ENCODE results near the gene HECW1.
"Not testable (repeated sequence)": the region's sequence is repeated elsewhere in the genome, so short reads cannot be mapped to it uniquely, and the experiment has no call there.

HECW1 gene

DNA sequence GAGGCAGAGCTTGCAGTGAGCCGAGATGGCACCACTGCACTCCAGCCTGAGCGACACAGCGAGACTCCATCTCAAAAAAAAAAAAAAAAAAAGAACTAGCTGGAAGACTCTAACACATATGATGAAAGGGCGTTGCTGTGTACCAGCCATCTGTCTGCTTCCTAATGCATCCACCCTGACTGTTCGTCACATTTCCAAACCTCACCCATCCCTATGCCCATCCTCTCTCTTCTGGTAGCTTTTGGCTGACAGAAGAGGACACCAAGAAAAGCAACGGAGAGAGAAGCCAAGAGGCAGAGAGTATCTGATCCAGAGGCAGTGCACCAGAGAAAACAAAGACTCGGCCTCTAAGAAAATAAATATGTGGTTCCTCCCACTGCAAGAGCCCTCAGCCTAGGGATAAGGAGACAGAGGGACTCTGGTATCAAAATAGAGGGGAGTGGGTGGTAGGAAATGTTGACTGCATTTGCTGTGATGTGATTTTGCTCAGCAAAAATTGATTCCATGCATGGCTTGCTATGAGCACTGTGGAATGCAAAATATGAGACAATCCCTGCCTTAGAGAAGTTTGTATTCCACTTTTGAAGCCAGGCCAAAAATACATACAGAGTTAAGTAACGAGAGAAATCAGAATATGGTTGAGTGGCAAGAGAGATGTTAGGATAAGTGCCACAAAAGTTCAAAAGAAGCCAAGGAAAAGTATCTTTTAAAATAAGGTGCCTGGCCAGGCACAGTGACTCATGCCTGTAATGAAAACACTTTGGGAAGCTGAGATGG is 369.6 kb downstream of the HECW1 start:
- DNase-seq: no peak

DNA sequence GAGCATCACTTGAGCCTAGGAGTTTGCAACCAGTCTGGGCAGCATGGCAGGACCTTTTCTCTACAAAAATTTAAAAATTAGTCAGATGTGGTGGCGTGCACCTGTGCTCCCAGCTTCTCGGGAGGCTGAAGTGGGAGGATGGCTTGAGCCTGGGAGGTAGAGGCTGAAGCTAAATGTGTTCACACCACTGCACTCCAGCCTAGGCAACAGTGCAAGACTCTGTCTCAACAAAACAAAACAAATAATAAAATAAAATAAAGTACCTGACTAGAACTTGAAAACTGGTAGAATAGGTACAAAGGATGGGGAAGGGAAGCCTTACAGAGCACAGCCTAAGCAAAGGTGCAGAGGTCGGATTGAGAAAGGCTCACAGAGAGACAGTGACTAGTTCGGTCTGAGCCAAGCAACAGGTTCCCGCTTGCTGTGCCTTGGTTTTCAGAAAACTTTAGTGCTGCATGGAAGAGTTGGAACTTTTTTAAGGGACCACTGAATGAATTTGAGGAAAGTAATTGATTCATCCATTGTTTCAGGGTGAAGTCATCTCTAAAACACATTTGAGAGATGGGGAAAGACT is 370.3 kb downstream of the HECW1 start:
- no peak for DNase-seq

DNA sequence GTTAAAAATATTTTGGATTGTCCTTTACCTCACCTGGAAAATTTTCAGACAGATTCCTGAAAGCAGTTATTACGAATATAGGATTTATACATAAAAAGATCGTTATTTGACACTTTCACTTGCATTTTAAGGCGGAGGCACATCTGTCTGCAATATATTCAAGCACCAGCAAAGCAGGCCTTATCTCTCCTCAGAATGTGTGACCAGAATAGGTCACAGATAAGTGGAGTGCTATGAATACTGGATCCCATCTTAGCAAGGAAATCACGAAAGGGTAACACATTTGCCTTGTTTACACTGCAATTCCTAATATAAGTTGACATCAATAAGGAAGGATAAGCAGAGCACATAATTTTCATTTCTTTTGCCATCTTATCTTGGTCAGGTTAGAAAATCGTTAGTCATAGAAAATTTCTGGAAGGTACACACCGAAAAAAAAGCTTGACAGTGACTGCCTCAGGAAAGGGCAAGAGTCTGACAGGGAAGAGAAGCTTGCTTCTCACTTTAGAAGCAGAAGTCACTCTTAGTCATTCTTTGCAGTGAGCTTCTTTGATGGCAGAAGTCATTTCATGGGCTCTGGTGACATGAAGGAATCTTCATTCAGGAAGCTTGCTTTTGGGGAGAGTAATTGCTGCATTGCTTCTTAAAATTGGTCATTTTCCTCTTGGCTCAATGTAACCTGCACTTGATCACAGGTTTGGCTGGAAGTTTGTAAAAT is 372.4 kb downstream of the HECW1 start:
- DNase-seq: no peak

DNA sequence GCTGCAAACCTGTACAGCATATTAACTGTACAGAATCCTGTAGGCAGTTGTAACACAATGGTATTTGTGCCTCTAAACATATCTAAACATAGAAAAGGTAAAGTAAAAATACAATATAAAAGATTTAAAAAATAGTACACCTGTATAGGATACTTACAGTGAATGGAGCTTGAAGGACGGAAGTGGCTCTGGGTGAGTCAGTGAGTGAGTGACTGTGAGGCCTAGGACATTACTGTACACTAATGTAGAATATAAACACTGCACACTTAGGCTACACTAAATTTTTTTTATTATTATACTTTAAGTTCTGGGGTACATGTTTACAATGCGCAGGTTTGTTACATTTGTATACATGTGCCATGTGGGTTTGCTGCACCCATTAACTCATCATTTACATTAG is 373.1 kb downstream of the HECW1 start:
- DNase-seq: no peak

DNA sequence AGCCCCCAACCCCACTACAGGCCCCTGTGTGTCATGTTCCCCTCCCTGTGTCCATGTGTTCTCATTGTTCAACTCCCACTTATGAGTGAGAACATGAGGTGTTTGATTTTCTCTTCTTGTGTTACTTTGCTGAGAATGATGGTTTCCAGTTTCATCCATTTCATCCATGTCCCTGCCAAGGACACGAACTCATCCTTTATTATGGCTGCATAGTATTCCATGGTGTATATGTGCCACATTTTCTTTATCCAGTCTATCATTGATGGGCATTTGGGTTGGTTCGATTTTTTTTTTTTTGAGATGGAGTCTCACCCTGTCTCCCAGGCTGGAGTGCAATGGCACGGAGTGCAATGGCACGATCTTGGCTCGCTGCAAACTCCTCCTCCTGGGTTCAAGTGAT is 373.6 kb downstream of the HECW1 start:
- DNase-seq: not testable (repeated sequence)

DNA sequence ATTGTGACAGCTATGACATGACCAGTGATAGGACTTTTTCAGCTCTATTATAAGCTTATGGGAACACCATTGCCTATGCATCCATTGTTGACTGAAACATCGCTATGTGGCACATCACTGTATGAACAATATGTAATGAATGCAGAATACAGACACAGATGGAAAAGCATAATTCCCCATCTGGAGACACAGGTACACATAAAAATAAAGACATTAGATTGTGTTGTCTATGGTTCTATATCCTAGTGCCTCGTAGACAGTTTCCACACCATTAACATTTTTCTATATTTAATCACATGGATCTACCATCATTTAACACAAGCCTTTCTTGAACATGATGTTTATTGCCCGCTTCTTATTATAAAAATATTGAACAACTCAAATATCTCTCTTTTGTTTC is 374.2 kb downstream of the HECW1 start:
- no peak for DNase-seq

DNA sequence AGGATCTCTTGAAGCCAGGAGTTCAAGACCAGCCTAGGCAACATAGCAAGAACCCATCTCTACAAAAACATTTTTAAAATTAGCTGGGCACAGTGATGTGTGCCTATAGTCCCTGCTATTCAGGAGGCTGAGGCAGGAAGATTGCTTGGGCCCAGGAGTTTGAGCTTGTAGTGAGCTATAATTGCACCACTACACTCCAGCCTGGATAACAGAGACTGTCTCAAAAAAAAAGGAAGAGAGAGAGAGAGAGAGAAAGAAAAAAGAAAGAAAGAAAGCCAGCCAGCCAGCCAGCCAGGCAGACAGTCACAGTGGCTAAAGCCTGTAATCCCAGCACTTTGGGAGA is 375.3 kb downstream of the HECW1 start:
- no peak for DNase-seq

DNA sequence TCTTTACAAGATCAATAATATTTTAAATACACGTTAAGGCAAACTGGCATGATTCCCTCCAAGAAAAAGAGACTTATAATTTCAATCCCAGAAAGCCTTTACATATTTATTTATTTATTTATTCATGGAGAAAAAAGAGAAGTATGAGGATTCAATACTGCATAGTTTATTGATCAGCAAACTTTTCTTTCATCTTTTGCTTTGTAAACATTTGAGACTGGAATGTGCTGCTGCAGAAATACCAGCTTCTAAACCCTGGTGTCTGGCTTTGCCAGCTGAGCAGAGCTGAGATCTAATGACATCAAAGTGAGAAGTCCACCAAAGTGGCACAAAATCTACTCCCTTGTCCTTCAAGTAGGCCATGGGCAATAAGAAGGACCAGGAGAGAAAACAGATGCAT is 376.8 kb downstream of the HECW1 start:
- no peak for DNase-seq

DNA sequence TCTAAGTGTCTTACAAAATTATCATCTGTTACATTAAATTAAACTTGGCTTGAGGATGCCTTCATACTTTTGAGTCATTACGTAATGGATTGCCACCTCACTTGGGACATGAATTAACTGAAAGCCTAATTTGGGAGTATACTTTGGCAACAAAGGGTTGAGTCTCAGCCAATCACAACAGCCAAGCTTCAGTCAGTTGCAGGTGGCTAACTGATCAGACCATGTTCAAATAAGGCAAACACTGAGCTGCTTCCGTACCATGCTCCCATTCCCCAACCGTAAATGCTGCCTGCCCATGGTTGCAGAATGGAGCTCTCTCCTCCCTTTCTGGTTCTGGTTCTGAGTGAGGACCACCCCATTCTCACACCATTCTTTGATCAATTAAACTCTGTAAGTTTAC is 377.6 kb downstream of the HECW1 start:
- DNase-seq: no peak

DNA sequence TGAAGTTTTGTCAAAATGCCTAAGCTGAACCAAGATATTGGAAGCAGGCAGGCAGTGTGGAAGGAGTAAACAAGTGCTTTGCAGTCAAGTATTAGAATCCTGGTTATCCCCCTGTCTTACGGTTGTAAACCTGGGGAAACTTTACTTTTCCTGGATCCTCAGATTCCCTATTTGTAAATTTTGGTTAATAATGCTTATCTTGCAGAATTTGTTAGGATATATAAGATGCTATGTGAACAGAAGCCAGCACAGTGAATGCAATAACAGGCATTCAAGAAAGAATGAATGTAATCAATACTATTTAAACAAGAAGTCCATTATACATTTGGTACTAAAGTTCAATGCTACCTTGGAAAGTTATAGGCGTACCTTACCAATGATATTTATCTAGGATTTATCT is 378.7 kb downstream of the HECW1 start:
- DNase-seq: no peak

DNA sequence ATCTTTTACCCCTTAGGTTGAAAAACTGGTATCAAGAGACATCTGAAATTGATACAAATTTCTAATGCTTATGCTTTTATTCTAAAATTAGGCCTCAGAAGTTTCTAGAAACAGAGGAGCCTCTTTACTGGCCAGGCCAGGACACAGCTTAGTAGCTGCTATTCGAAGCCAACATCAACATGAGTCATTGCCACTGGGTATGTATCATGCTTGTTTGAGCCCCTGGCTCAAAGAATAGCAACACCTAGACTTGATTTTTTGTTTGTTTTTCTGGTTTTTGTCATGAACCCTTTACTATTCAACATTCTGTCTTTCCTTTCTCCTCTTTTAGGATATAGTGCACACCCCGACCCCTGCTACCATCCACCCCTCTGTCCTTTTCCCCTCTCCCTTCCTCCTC is 379.5 kb downstream of the HECW1 start:
- DNase-seq: no peak

DNA sequence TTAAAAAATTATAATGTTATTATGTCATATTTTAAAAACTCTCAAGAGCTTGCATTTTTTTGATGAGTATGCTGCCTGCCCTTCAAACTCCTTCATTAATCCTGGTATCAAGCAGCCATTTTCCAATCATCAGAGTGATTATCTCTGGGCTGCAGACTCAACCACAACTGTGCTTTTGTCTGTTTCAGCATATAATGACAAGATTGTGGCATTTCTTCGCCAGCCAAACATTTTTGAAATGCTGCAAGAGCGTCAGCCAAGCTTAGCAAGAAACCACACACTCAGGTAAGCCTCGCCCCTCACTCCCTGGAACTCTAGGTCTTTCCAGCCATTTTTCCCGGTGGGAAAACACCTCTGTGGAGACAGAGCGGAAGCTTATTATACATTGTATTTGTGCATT is 380.4 kb downstream of the HECW1 start:
- DNase-seq: no peak

DNA sequence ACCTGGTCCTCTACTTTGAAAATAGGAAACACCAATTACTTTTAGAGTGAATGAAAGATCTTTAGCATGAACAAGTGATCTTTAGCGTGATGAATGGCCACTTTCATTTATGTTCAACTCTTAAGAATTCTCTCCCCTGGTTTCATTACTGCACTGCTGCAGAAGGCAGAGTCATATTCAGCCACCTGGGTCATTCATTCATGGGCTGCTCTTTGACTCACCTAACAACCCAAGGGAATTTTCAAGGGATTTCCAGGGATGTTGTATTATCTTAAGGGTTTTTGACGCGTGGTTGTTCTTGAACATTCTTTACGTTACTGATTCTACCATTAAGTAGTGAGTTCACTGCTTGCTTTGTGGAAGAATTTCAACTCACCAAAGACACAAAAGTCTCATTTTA is 383.1 kb downstream of the HECW1 start:
- DNase-seq: no peak

DNA sequence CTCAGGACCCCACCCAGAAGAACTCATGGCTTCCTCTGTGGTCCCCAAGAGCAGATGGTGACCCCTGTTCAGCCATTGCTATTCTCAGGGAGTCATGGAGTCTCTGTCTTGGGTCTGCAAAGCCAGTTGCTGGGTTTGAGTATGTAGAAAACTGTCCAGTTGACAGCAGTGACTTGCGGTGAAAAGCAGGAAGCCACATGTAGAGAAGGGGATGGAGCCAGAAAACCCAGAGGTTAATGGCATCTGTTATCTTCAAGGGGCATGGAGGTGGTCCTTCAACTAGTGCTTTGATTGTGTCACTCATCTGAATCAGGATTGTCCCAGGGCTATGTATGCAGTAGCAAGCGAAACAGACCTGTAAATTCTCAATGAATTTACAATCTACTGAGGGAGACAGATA is 384.1 kb downstream of the HECW1 start:
- DNase-seq: no peak

DNA sequence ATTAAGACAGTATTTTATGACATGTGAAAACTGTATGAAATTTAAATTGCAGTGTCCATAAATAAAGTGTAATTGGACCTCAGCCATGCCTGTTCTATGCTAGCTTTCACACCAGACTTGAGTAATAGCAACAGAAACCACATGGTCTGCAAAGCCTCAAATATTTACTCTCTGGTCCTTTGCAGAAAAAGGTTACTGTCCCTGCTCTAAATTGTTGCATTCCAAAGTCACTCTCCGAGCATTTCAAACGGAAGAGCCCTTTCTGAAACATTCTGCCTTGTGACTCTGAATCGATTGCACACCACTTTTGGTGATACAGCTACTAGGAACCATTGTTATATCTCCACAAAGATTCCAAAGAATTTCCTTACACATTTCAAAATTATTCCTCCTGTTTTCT is 389.4 kb downstream of the HECW1 start:
- no peak for DNase-seq

DNA sequence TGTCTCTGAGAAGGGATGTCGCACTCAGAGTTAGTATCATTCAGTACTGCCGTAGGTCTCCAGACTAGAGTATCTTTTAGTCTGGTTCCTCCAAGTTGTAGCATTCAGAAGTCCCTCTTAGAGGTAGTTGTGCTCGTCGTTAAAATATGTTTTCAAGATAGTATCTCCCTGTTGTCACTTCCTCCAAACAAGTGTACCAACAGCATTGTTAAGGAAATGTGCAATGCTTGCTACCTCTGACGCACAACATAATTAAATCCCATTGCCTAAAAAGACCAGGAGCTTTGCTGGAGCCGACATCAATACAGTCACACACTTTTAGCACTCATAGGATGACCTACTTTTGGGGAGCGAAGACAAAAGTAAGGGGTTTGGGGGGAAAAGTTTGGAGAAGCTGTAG is 390.5 kb downstream of the HECW1 start:
- DNase-seq: no peak

DNA sequence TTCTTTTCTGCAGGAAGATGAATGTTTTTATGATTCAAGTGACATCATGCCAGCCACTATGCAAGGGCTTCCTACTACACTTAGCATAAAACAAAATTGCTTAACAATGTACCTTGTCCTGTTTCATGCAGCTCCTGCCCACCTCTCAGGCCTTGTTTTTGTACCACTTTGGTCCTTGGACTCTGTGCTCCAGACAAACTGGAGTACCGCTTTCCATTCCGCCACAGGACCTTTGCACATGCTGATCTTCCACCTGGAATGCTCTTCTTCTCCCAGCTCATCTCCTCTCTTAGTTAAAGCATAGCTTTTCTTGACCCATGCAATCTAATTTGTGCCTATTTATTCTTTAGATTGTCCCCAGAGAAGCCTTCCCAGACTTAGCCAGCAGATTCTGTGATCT is 393.0 kb downstream of the HECW1 start:
- DNase-seq: no peak

DNA sequence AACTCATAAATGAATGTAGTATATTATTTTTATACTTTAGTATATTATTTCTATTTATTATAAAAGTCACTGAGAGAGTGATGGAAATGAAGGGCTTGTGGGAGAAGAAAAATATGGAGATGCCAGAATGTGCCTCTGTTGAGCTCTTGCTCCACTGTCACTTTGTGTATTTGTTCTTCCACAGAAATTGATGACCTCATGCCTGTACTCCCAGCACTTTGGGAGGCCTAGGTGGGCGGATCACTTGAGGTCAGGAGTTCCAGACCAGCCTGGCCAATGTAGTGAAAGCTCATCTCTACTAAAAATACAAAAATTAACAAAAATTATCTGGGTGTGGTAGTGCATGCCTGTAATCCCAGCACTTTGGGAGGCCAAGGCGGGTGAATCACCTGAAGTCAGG is 394.0 kb downstream of the HECW1 start:
- no peak for DNase-seq

DNA sequence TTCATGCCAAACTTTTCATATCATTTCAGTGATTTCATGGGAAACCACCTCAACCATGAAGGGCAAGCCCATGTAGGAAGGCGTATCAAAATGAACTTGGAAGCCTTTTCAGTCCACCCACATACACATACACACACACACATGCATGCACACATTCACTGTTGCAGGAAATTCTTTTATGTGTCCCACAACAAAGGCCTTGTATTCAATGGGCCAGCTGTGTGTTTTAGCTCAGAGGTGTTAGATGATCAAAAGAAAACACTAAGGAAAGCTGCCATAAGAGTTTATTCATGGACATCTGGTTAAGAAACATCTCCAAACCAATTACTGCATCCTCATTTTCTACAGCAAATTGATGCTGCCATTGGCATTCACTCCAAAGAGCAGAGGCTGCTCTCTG is 396.0 kb downstream of the HECW1 start:
- DNase-seq: no peak

DNA sequence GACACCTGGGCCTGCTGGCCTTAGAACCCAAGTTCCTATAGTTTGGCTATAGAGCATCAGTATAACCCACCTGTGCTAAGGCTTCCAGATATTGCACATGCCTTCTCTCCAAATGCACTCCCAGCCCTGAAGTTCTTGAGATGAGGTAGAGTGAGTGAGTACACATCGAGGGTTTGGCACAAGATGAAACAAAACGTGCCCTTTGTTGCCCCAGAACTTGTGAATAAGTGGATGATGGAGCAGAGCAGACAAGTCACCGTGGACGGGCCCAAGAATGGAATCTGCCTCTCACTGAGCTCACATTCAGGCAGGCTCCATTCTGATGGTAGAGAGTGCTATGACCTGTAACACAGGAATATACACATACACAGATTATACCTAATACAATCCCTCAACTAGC is 397.5 kb downstream of the HECW1 start:
- no peak for DNase-seq

DNA sequence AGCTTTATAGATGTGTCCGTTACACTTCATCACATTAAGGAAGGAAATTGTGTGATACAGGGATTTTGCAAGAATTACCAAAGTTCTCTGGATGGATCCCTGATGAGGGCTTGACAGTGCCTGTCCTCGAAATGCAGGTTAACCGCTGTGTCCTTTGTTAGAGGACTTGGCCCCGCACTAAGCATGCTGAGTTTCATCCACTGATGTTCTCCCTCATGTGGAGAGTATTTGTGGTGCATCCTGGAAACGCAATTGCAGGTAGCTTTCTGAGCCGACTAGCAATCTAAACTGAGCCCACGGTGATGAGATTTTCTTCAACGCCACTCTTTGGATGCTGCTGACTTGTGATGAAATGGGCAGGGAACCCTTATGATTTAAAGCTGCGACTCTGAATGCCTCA is 398.6 kb downstream of the HECW1 start:
- DNase-seq: peak; percentile 19

DNA sequence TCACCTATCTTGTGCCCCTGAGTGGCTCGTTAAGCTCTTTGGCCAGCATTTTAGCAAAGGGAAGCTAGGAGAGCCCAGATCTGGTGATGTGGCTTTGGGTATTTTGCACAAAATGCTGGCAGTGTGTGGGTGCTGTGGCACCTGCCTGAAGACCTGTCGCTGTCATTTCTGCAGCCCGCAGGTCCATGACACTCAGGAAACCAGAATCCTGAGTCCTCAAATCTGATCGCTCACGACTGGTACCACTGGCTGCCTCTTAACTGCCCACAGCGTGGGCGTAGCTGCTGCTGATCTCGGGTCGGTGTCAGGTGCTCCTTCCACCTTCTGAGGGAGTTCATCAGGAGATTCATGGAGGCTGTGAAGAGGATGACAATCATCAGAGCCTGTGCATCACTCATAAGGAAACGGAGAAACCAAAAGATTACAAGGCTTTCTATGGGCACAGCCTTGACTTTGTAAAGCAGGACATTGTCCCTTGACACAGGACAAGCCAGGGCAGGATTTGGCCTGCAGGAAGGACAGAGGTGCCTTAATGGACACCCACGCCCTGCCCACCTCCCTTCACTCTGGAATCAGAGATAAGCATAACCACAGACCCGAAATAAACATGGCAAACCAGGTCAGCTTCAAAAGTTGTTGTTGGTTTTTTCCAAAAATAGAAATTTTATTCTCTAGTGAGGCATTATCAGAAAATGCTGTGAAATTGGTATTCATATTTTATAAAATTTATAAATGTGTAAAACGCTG is 399.5 kb downstream of the HECW1 start:
- no peak for DNase-seq

DNA sequence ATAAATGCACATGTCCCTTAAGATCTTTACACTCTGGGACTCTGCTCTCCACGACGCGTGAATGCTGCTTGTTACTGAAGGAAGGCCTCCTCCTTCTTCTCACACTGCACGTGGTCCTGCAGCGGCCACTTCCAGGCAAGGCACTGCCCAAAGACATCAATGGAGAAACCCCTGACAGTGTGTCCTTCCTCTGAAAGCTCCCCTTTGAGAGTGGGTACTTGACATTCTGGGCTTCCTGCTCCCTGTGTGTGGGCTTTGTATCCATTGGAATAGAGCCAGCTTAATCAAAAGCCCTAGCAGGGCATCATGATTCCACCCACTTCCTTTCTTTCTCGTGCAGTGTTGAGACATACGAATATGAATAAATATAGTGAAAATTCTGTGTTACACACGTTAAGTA is 400.8 kb downstream of the HECW1 start:
- no peak for DNase-seq
